Neural cell (in vitro differentiated cells): ENCODE measurements around the gene SLC18A2.

Experiments used
- EP300 ChIP-seq: fragments of 450-650 bp; conservative IDR thresholded peaks from 2 replicates; pipeline ENCODE4 v1.6.1; 2014; ENCODE audit warnings: antibody characterized with exemption, mild to moderate bottlenecking, moderate library complexity; ENCODE audit not compliant: poor library complexity, severe bottlenecking
- EZH2 ChIP-seq: fragments of 200-600, 300-800 bp; shearing (Covaris generic), sonication (generic); IDR thresholded peaks from 2 replicates; pipeline ENCODE4 v1.6.1; 2014; ENCODE audit warnings: antibody characterized with exemption, low read length, borderline replicate concordance, mild to moderate bottlenecking; ENCODE audit not compliant: insufficient read depth, poor library complexity, severe bottlenecking
- MXI1 ChIP-seq: fragments of 450-650 bp; conservative IDR thresholded peaks from 2 replicates; pipeline ENCODE4 v1.6.1; 2014; ENCODE audit warnings: antibody characterized with exemption, mild to moderate bottlenecking; ENCODE audit not compliant: poor library complexity, severe bottlenecking
- POLR2AphosphoS5 ChIP-seq: IDR thresholded peaks from 2 replicates; pipeline ENCODE4 v1.6.1; 2012
- RAD21 ChIP-seq: fragments of 450-650 bp; conservative IDR thresholded peaks from 2 replicates; pipeline ENCODE4 v1.6.1; 2014; ENCODE audit warnings: antibody characterized with exemption, mild to moderate bottlenecking, moderate library complexity
- SMC3 ChIP-seq: fragments of 450-650 bp; conservative IDR thresholded peaks from 2 replicates; pipeline ENCODE4 v1.6.1; 2014; ENCODE audit warnings: antibody characterized with exemption, mild to moderate bottlenecking, moderate library complexity; ENCODE audit not compliant: poor library complexity
- TAF1 ChIP-seq: IDR thresholded peaks from 2 replicates; pipeline ENCODE4 v1.6.1; 2012; ENCODE audit warnings: low read depth
- TF ChIP-seq, protein P1 (sequence below): fragments of 450-650 bp; IDR thresholded peaks from 2 replicates; pipeline ENCODE4 v1.5.1; 2014; ENCODE audit warnings: antibody characterized with exemption, mild to moderate bottlenecking, moderate library complexity; ENCODE audit not compliant: poor library complexity, severe bottlenecking

DNA sequence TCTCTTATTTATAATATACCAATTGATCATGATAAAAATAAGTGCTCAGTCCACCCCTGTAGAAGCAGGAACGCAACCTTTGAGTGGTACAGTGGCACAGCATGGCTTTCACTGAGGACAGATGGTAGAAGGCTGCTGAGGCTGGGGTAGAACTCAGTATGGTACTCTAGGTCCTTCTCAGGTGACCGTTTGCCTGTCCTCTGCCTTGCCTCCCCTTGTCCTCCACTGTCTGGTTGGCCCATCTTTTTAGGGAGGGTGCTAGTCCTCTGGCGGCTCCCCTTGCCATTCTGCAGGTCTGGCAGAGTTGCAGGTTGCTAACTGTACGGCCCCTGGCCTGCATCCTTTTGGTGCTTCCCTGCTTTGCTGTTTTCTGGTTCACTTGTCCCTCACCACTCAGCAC lies 27.3 kb downstream of the SLC18A2 start:
- TF ChIP-seq, protein P1, sequence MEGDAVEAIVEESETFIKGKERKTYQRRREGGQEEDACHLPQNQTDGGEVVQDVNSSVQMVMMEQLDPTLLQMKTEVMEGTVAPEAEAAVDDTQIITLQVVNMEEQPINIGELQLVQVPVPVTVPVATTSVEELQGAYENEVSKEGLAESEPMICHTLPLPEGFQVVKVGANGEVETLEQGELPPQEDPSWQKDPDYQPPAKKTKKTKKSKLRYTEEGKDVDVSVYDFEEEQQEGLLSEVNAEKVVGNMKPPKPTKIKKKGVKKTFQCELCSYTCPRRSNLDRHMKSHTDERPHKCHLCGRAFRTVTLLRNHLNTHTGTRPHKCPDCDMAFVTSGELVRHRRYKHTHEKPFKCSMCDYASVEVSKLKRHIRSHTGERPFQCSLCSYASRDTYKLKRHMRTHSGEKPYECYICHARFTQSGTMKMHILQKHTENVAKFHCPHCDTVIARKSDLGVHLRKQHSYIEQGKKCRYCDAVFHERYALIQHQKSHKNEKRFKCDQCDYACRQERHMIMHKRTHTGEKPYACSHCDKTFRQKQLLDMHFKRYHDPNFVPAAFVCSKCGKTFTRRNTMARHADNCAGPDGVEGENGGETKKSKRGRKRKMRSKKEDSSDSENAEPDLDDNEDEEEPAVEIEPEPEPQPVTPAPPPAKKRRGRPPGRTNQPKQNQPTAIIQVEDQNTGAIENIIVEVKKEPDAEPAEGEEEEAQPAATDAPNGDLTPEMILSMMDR = no peak
- TF ChIP-seq POLR2AphosphoS5 (no peak), EP300 (no peak), RAD21 (no peak), EZH2 (no peak), TAF1 (no peak), SMC3 (no peak), MXI1 (no peak)
